ENCODE results near the gene MAGEA3.
"Not testable (repeated sequence)": the region's sequence is repeated elsewhere in the genome, so short reads cannot be mapped to it uniquely, and the experiment has no call there.

Gene MAGEA3

GRCh38 chrX:152697952-152698931 is at the start of gene MAGEA3:
TSS of gene MAGEA3 (plus strand) at chrX:152698794. CDS start at chrX:152700833, 2,039 bp downstream.
- not testable (repeated sequence) for H3K4me3 Mint-ChIP-seq; H3K4me1 Mint-ChIP-seq (ENCODE audit: low read depth); H3K36me3 Mint-ChIP-seq (ENCODE audit: low read depth); H3K27ac Mint-ChIP-seq; H3K27me3 Mint-ChIP-seq; H3K9me3 Mint-ChIP-seq

- H3K27ac Mint-ChIP-seq, result no peak overlapping the region
- H3K4me1 Mint-ChIP-seq (ENCODE audit: low read depth), result no peaks in the 10 kb centered on the region
- H3K9me3 Mint-ChIP-seq, result no peaks in the 10 kb centered on the region
- H3K27me3 Mint-ChIP-seq, result no peaks in the 10 kb centered on the region
- no peaks in the 10 kb centered on the region for H3K36me3 Mint-ChIP-seq (ENCODE audit: low read depth)
- H3K4me3 Mint-ChIP-seq, result no peak overlapping the region
Measured at GRCh38 chrX:152652060-152652459, 46.5 kb upstream of the MAGEA3 start.

GRCh38 chrX:152652467-152652866 is 46.1 kb upstream of the MAGEA3 start:
- no peaks in the 10 kb centered on the region for H3K36me3 Mint-ChIP-seq (ENCODE audit: low read depth)
- H3K27ac Mint-ChIP-seq, result no peak overlapping the region
- H3K9me3 Mint-ChIP-seq, result no peaks in the 10 kb centered on the region
- H3K4me3 Mint-ChIP-seq, result no peak overlapping the region
- H3K27me3 Mint-ChIP-seq, result no peaks in the 10 kb centered on the region
- H3K4me1 Mint-ChIP-seq (ENCODE audit: low read depth), result no peaks in the 10 kb centered on the region

GRCh38 chrX:152656087-152656486 is 42.5 kb upstream of the MAGEA3 start:
- Mint-ChIP-seq H3K9me3 (no peaks in the 10 kb centered on the region), H3K27ac (no peak overlapping the region), H3K27me3 (no peaks in the 10 kb centered on the region), H3K4me1 (ENCODE audit: low read depth) (no peaks in the 10 kb centered on the region), H3K36me3 (ENCODE audit: low read depth) (no peaks in the 10 kb centered on the region), H3K4me3 (no peak overlapping the region)

- Mint-ChIP-seq H3K4me1 (ENCODE audit: low read depth) (no peaks in the 10 kb centered on the region), H3K36me3 (ENCODE audit: low read depth) (no peaks in the 10 kb centered on the region), H3K9me3 (no peaks in the 10 kb centered on the region), H3K27me3 (no peaks in the 10 kb centered on the region), H3K4me3 (no peak overlapping the region), H3K27ac (no peak overlapping the region)
Measured at GRCh38 chrX:152656890-152657289, 41.7 kb upstream of the MAGEA3 start.

- Mint-ChIP-seq H3K4me3 (no peak overlapping the region), H3K9me3 (no peaks in the 10 kb centered on the region), H3K27ac (no peak overlapping the region), H3K27me3 (no peaks in the 10 kb centered on the region), H3K36me3 (ENCODE audit: low read depth) (no peaks in the 10 kb centered on the region), H3K4me1 (ENCODE audit: low read depth) (no peaks in the 10 kb centered on the region)
Measured at GRCh38 chrX:152658302-152658701, 40.3 kb upstream of the MAGEA3 start.

GRCh38 chrX:152663086-152663485 is 35.5 kb upstream of the MAGEA3 start:
- peaks cover 6% of the 10 kb centered on the region for H3K9me3 Mint-ChIP-seq
- no peaks in the 10 kb centered on the region for H3K36me3 Mint-ChIP-seq (ENCODE audit: low read depth)
- H3K27ac Mint-ChIP-seq, result no peak overlapping the region
- H3K4me3 Mint-ChIP-seq, result no peak overlapping the region
- H3K27me3 Mint-ChIP-seq, result peaks cover 8% of the 10 kb centered on the region
- H3K4me1 Mint-ChIP-seq (ENCODE audit: low read depth), result no peaks in the 10 kb centered on the region

GRCh38 chrX:152674135-152674534 is 24.5 kb upstream of the MAGEA3 start:
- Mint-ChIP-seq H3K4me3 (no peak overlapping the region), H3K27me3 (no peaks in the 10 kb centered on the region), H3K36me3 (ENCODE audit: low read depth) (no peaks in the 10 kb centered on the region), H3K27ac (no peak overlapping the region), H3K4me1 (ENCODE audit: low read depth) (no peaks in the 10 kb centered on the region), H3K9me3 (no peaks in the 10 kb centered on the region)

GRCh38 chrX:152674652-152675051 is 23.9 kb upstream of the MAGEA3 start:
- not testable (repeated sequence) for H3K9me3 Mint-ChIP-seq; H3K36me3 Mint-ChIP-seq (ENCODE audit: low read depth); H3K4me3 Mint-ChIP-seq; H3K4me1 Mint-ChIP-seq (ENCODE audit: low read depth); H3K27me3 Mint-ChIP-seq; H3K27ac Mint-ChIP-seq

- not testable (repeated sequence) for H3K36me3 Mint-ChIP-seq (ENCODE audit: low read depth); H3K27me3 Mint-ChIP-seq; H3K27ac Mint-ChIP-seq; H3K4me1 Mint-ChIP-seq (ENCODE audit: low read depth); H3K4me3 Mint-ChIP-seq; H3K9me3 Mint-ChIP-seq
Measured at GRCh38 chrX:152681012-152681411, 17.6 kb upstream of the MAGEA3 start.

- H3K4me3 Mint-ChIP-seq; H3K9me3 Mint-ChIP-seq; H3K36me3 Mint-ChIP-seq (ENCODE audit: low read depth); H3K4me1 Mint-ChIP-seq (ENCODE audit: low read depth); H3K27me3 Mint-ChIP-seq; H3K27ac Mint-ChIP-seq: not testable (repeated sequence)
Measured at GRCh38 chrX:152700390-152700789, 1.8 kb downstream of the MAGEA3 start.

GRCh38 chrX:152706500-152706899 is 7.9 kb downstream of the MAGEA3 start:
- not testable (repeated sequence) for H3K27ac Mint-ChIP-seq; H3K9me3 Mint-ChIP-seq; H3K4me3 Mint-ChIP-seq; H3K36me3 Mint-ChIP-seq (ENCODE audit: low read depth); H3K4me1 Mint-ChIP-seq (ENCODE audit: low read depth); H3K27me3 Mint-ChIP-seq

- not testable (repeated sequence) for H3K4me1 Mint-ChIP-seq (ENCODE audit: low read depth); H3K36me3 Mint-ChIP-seq (ENCODE audit: low read depth); H3K27me3 Mint-ChIP-seq; H3K27ac Mint-ChIP-seq; H3K4me3 Mint-ChIP-seq; H3K9me3 Mint-ChIP-seq
Measured at GRCh38 chrX:152709173-152709572, 10.6 kb downstream of the MAGEA3 start, which contains the start of gene CSAG2. TSS of gene CSAG2 (minus strand) at chrX:152709273. CDS start at chrX:152709112, 161 bp downstream.

- H3K4me1 Mint-ChIP-seq (ENCODE audit: low read depth); H3K27ac Mint-ChIP-seq; H3K4me3 Mint-ChIP-seq; H3K27me3 Mint-ChIP-seq; H3K9me3 Mint-ChIP-seq; H3K36me3 Mint-ChIP-seq (ENCODE audit: low read depth): not testable (repeated sequence)
Measured at GRCh38 chrX:152713195-152713594, 14.6 kb downstream of the MAGEA3 start.

- not testable (repeated sequence) for H3K27me3 Mint-ChIP-seq; H3K9me3 Mint-ChIP-seq; H3K36me3 Mint-ChIP-seq (ENCODE audit: low read depth); H3K27ac Mint-ChIP-seq; H3K4me3 Mint-ChIP-seq; H3K4me1 Mint-ChIP-seq (ENCODE audit: low read depth)
Measured at GRCh38 chrX:152713815-152714787, 15.5 kb downstream of the MAGEA3 start, which contains the start of gene MAGEA2B. TSS of gene MAGEA2B (plus strand) at chrX:152714628. CDS start at chrX:152717107, 2,479 bp downstream.

Data from stimulated activated naive CD8-positive, alpha-beta T cell treated with anti-CD3 and anti-CD28 coated beads, Interleukin-15, Interleukin-2, amounts not matched to agents 100 ng/mL and 50 ng/mL, for 24 hours (primary cell).